H1 (cell line): ENCODE measurements around the gene SLC25A24. TPM values are rescaled to one million over a fixed set of nuclear protein-coding genes. Genes with fewer than 3 reads are reported as not detected.

Experiments
- CTCF ChIA-PET: fragments of 300-600 bp; sonication (Branson Sonifier 250); formaldehyde crosslinking; loops from one replicate; lab custom pipeline; 2021; ENCODE audit not compliant: partially characterized antibody; lab: Charles Lee
- POLR2A ChIA-PET: fragments of 300-600 bp; sonication (Branson Sonifier 250); formaldehyde crosslinking; loops from one replicate; lab custom pipeline; 2021; ENCODE audit warnings: inconsistent platforms; ENCODE audit not compliant: partially characterized antibody; lab: Charles Lee
- DNase-seq, 2 experiments: peaks; one replicate each; pipeline versions ENCODE4 v3.0.0 to v3.0.0-alpha.2; 2010 to 2022; ENCODE audit warnings: low spot score in 2 of 2, low read depth in 1 of 2, mixed read lengths in 1 of 2
- FAIRE-seq: peaks from 2 replicates; lab custom pipeline; 2011; peaks lifted over from hg19 to GRCh38; lab: Jason Lieb, UNC
- H2AFZ ChIP-seq: 2 replicates; pipeline ENCODE4 v1.8.1; 2012; ENCODE audit warnings: low read length, inconsistent platforms
- H2AK5ac ChIP-seq: 2 replicates; pipeline ENCODE4 v1.6.1; 2013; ENCODE audit warnings: low read depth, low read length
- H2BK120ac ChIP-seq: replicated peaks from 2 replicates; pipeline ENCODE3; 2013; ENCODE audit warnings: low read depth, low read length, inconsistent platforms
- H2BK12ac ChIP-seq: 2 replicates; pipeline ENCODE4 v1.6.1; 2013; ENCODE audit warnings: low read depth, low read length
- H2BK15ac ChIP-seq: 2 replicates; pipeline ENCODE4 v1.6.1; 2013; ENCODE audit warnings: low read length
- H2BK20ac ChIP-seq: 2 replicates; pipeline ENCODE4 v1.6.1; 2013; ENCODE audit warnings: low read length
- H2BK5ac ChIP-seq: 2 replicates; pipeline ENCODE4 v1.6.1; 2013; ENCODE audit warnings: low read depth, low read length
- H3K14ac ChIP-seq: 2 replicates; pipeline ENCODE4 v1.6.1; 2013; ENCODE audit warnings: inconsistent platforms; ENCODE audit not compliant: insufficient read length
- H3K18ac ChIP-seq: 2 replicates; pipeline ENCODE4 v1.6.1; 2013; ENCODE audit warnings: low read length; ENCODE audit errors: extremely low read depth
- H3K23ac ChIP-seq: 2 replicates; pipeline ENCODE4 v1.6.1; 2013; ENCODE audit warnings: inconsistent platforms; ENCODE audit not compliant: insufficient read length
- H3K23me2 ChIP-seq: 2 replicates; pipeline ENCODE4 v1.6.1; 2013; ENCODE audit warnings: low read depth, low read length
- H3K27ac ChIP-seq: 2 replicates; pipeline ENCODE4 v1.6.1; 2011; ENCODE audit warnings: low read depth, low read length, inconsistent platforms
- H3K27me3 ChIP-seq, 4 experiments: replicated peaks in 1 of 4; 1 replicate in 1 of 4; 2 replicates in 3 of 4; pipeline versions ENCODE4 v1.6.1 to v1.8.1; 2011 to 2013; ENCODE audit warnings: low read length in 3 of 4, mild to moderate bottlenecking in 3 of 4, inconsistent platforms in 2 of 4, mixed read lengths in 2 of 4, moderate library complexity in 1 of 4; ENCODE audit not compliant: control insufficient read depth in 3 of 4, insufficient read depth in 3 of 4; ENCODE audit errors: extremely low read depth in 1 of 4
- H3K36me3 ChIP-seq, 4 experiments: 2 replicates each; pipeline versions ENCODE4 v1.6.1 to v1.8.1; 2011 to 2013; ENCODE audit warnings: mild to moderate bottlenecking in 4 of 4, low read length in 3 of 4, moderate library complexity in 2 of 4, control low read depth in 1 of 4, inconsistent platforms in 1 of 4; ENCODE audit not compliant: insufficient read depth in 4 of 4, control insufficient read depth in 2 of 4
- H3K4ac ChIP-seq: replicated peaks from 2 replicates; pipeline ENCODE3; 2013; ENCODE audit warnings: low read length, low read depth, mixed read lengths, inconsistent platforms; ENCODE audit not compliant: insufficient read length
- H3K4me1 ChIP-seq, 4 experiments: replicated peaks in 1 of 4; 1 replicate in 1 of 4; 2 replicates in 3 of 4; pipeline versions ENCODE4 v1.6.1 to v1.8.1; 2011 to 2013; ENCODE audit warnings: low read length in 3 of 4, inconsistent platforms in 2 of 4, mixed read lengths in 1 of 4; ENCODE audit not compliant: insufficient read depth in 4 of 4, control insufficient read depth in 3 of 4
- H3K4me2 ChIP-seq, 2 experiments: 2 replicates each; pipeline versions ENCODE4 v1.6.1 to v1.8.1; 2011 to 2013; ENCODE audit warnings: low read depth in 2 of 2, low read length in 2 of 2, control low read depth in 1 of 2, inconsistent platforms in 1 of 2, mild to moderate bottlenecking in 1 of 2; ENCODE audit not compliant: insufficient read depth in 1 of 2
- H3K4me3 ChIP-seq, 4 experiments: fragments of 200-600, 300-600 bp in 1 of 4; sonication (generic), shearing (Covaris generic), sonication (Bioruptor Twin) in 1 of 4; 2 replicates each; pipeline versions ENCODE4 v1.5.1 to v1.8.1; 2011 to 2016; ENCODE audit warnings: low read length in 4 of 4, low read depth in 3 of 4, control low read depth in 2 of 4, inconsistent platforms in 2 of 4, mild to moderate bottlenecking in 2 of 4, mixed read lengths in 1 of 4, moderate library complexity in 1 of 4; ENCODE audit not compliant: insufficient read depth in 2 of 4; ENCODE audit errors: extremely low read depth in 1 of 4
- H3K56ac ChIP-seq: replicated peaks from 2 replicates; pipeline ENCODE3; 2013; ENCODE audit warnings: low read depth, mild to moderate bottlenecking, mixed read lengths, low read length, inconsistent platforms; ENCODE audit not compliant: insufficient read length
- H3K79me1 ChIP-seq: 2 replicates; pipeline ENCODE4 v1.6.1; 2013; ENCODE audit warnings: low read depth, low read length, control low read depth
- H3K79me2 ChIP-seq, 2 experiments: 2 replicates each; pipeline versions ENCODE4 v1.6.1 to v1.8.1; 2012 to 2013; ENCODE audit warnings: low read length in 2 of 2, mild to moderate bottlenecking in 2 of 2, inconsistent platforms in 1 of 2; ENCODE audit not compliant: insufficient read depth in 2 of 2, control insufficient read depth in 1 of 2
- H3K9ac ChIP-seq, 4 experiments: replicated peaks in 1 of 4; 1 replicate in 1 of 4; 2 replicates in 3 of 4; pipeline versions ENCODE4 v1.6.1 to v1.8.1; 2011 to 2013; ENCODE audit warnings: low read depth in 3 of 4, low read length in 3 of 4, control low read depth in 2 of 4, mild to moderate bottlenecking in 2 of 4, moderate library complexity in 2 of 4, inconsistent platforms in 1 of 4; ENCODE audit errors: extremely low read depth in 1 of 4
- H3K9me3 ChIP-seq, 2 experiments: 2 replicates each; pipeline versions ENCODE4 v1.6.1 to v1.8.1; 2012 to 2013; ENCODE audit warnings: mild to moderate bottlenecking in 2 of 2, moderate library complexity in 2 of 2, control low read depth in 1 of 2, inconsistent platforms in 1 of 2, low read depth in 1 of 2, low read length in 1 of 2, mixed read lengths in 1 of 2; ENCODE audit not compliant: insufficient read depth in 2 of 2
- H4K20me1 ChIP-seq, 2 experiments: replicated peaks in 1 of 2; 2 replicates each; pipeline versions ENCODE3 to v1.8.1; 2011 to 2013; ENCODE audit warnings: inconsistent platforms in 2 of 2, low read length in 2 of 2, mild to moderate bottlenecking in 1 of 2; ENCODE audit not compliant: insufficient read depth in 2 of 2, control insufficient read depth in 1 of 2
- H4K5ac ChIP-seq: 2 replicates; pipeline ENCODE4 v1.6.1; 2013; ENCODE audit warnings: low read length, low read depth, mixed read lengths, inconsistent platforms; ENCODE audit not compliant: insufficient read length
- H4K8ac ChIP-seq: 2 replicates; pipeline ENCODE4 v1.8.0; 2013; ENCODE audit warnings: mild to moderate bottlenecking, moderate library complexity, low read length, inconsistent platforms; ENCODE audit not compliant: insufficient read depth; ENCODE audit errors: extremely low read depth
- H4K91ac ChIP-seq: replicated peaks from 2 replicates; pipeline ENCODE3; 2013; ENCODE audit warnings: low read length, mixed read lengths, inconsistent platforms; ENCODE audit not compliant: insufficient read length
- ATF3 ChIP-seq: IDR thresholded peaks from 2 replicates; pipeline ENCODE4 v1.6.1; 2011; ENCODE audit warnings: low read depth, mild to moderate bottlenecking, low read length; ENCODE audit not compliant: insufficient read depth
- CBX8 ChIP-seq: fragments of 300-800, 300-1000 bp; sonication (generic); IDR thresholded peaks from 2 replicates; pipeline ENCODE4 v1.7.1; 2016; ENCODE audit warnings: low read depth, low read length, borderline replicate concordance
- FOSL1 ChIP-seq: IDR thresholded peaks from 2 replicates; pipeline ENCODE4 v1.6.1; 2011; ENCODE audit warnings: mild to moderate bottlenecking, low read depth, low read length, moderate library complexity; ENCODE audit not compliant: insufficient read depth
- GABPA ChIP-seq: IDR thresholded peaks from 2 replicates; pipeline ENCODE4 v1.6.1; 2011; ENCODE audit warnings: mild to moderate bottlenecking, low read length, moderate library complexity, borderline replicate concordance; ENCODE audit not compliant: insufficient read depth
- JUN ChIP-seq: IDR thresholded peaks from 2 replicates; pipeline ENCODE4 v1.6.1; 2011; ENCODE audit warnings: low read depth, mild to moderate bottlenecking, improper control_type of control experiment, low read length
- POU5F1 ChIP-seq: IDR thresholded peaks from 2 replicates; pipeline ENCODE4 v1.6.1; 2011; ENCODE audit warnings: low read depth, mild to moderate bottlenecking, low read length, moderate library complexity
- RAD21 ChIP-seq, 2 experiments: IDR thresholded peaks in 1 of 2; conservative IDR thresholded peaks in 1 of 2; 2 replicates each; pipeline ENCODE4 v1.6.1; 2011; ENCODE audit warnings: low read depth in 2 of 2, low read length in 2 of 2, improper control_type of control experiment in 1 of 2, inconsistent platforms in 1 of 2, mild to moderate bottlenecking in 1 of 2, moderate library complexity in 1 of 2
- TBP ChIP-seq: IDR thresholded peaks from 2 replicates; pipeline ENCODE4 v1.6.1; 2011; ENCODE audit warnings: low read depth, low read length, improper control_type of control experiment
- TEAD4 ChIP-seq: IDR thresholded peaks from 2 replicates; pipeline ENCODE4 v1.6.1; 2012; ENCODE audit warnings: low read depth, low read length, inconsistent platforms, mixed read lengths
- USF2 ChIP-seq: IDR thresholded peaks from 2 replicates; pipeline ENCODE4 v1.6.1; 2011; ENCODE audit warnings: low read length, improper control_type of control experiment
- YY1 ChIP-seq: IDR thresholded peaks from 2 replicates; pipeline ENCODE4 v1.6.1; 2011; ENCODE audit warnings: low read depth, mild to moderate bottlenecking, low read length
- WGBS, 2 experiments: shearing (Covaris generic) in 1 of 2; methylation state at CpG; one replicate each; pipeline versions ENCODE4 v1.1.6 to v1.1.7; 2013 to 2015; ENCODE audit warnings: low lambda C conversion rate in 2 of 2, mixed read lengths in 2 of 2, inconsistent platforms in 1 of 2, low coverage in 1 of 2, missing lambda C conversion rate in 1 of 2; ENCODE audit not compliant: insufficient replicate concordance in 2 of 2, insufficient coverage in 1 of 2, insufficient read length in 1 of 2; ENCODE audit errors: extremely low coverage in 1 of 2, missing lambda C conversion rate in 1 of 2; 5-methylcytosine and 5-hydroxymethylcytosine counted together
- polyA plus RNA-seq, 7 experiments: library from polyadenylated mRNA; depleted of rRNA in 3 of 7; stranded (reverse) in 5 of 7; unstranded in 2 of 7; fragments of >200 nt in 5 of 7; fragments of 200-250 nt in 2 of 7; gene quantifications; 1 replicate in 5 of 7; 2 replicates in 1 of 7; 4 replicates in 1 of 7; pipeline versions ENCODE4 v1.2.1 to v1.2.3, GENCODE V29; 2011 to 2013; ENCODE audit warnings: missing spikeins in 2 of 7, mixed read lengths in 2 of 7
- total RNA-seq: library from RNA; stranded (reverse); fragmentation: NEBNext Ultra II Directional; extraction: Animal tissue kit (Norgen Biotek cat#: 25700); gene quantifications from 2 replicates; pipeline ENCODE4 v1.2.1, GENCODE V29; 2021

The SLC25A24 gene
- total and polyA plus RNA-seq, 2 of the 8 experiments (the other 6 are each of a cell fraction or from before 2014, with no cell fraction given), result 13.6 to 40.6 TPM

GRCh38 chr1:108124622-108125311 is 75.4 kb downstream of the SLC25A24 start:
- 75% methylated on average over 12 of the region's 12 CpGs; no CpG with 5 or more reads in 1 of the 2 experiments for WGBS, 2 experiments
- Histone ChIP-seq H3K9ac (no peak overlapping the region), H3K9me3 (no peaks in the 10 kb centered on the region), H2BK20ac (no peak overlapping the region), H3K4me3 (no peak overlapping the region), H3K23ac (no peak overlapping the region), H2BK12ac (no peak overlapping the region), H3K27me3 (no peaks in the 10 kb centered on the region), H2BK5ac (no peak overlapping the region), H2AFZ (no peak overlapping the region), H3K4me2 (no peak overlapping the region), H3K14ac (no peak overlapping the region), H2BK15ac (no peak overlapping the region), H3K27ac (no peak overlapping the region), H3K79me1 (no peaks in the 10 kb centered on the region), H4K20me1 (peaks cover 0 to 1% of the 10 kb centered on the region in 2 experiments), H4K91ac (no peak overlapping the region), H2AK5ac (no peak overlapping the region), H3K4ac (no peak overlapping the region), H4K8ac (no peak overlapping the region), H3K36me3 (no peaks in the 10 kb centered on the region), H3K79me2 (no peaks in the 10 kb centered on the region), H2BK120ac (no peak overlapping the region), H3K18ac (no peak overlapping the region), H4K5ac (no peak overlapping the region), H3K4me1 (peaks cover 0 to 4% (median 0%) of the 10 kb centered on the region in 4 experiments; a peak in 1 of 7 replicates), H3K23me2 (no peaks in the 10 kb centered on the region), H3K56ac (no peak overlapping the region)
- CTCF ChIA-PET, result interaction anchor here (0.6 to 14.1 kb wide), 36 partner anchors 10 to 366 kb away, joined by 3 to 433 read pairs (median 4); no protein-coding TSS in a partner anchor
- FAIRE-seq, result no peak
- POLR2A ChIA-PET, result interaction anchor here (0.6 to 1.5 kb wide), 5 partner anchors 12 to 343 kb away, joined by 3 to 5 read pairs (median 3); no protein-coding TSS in a partner anchor
- DNase-seq, result no peak
- TF ChIP-seq POU5F1 (no peak), RAD21 (IDR thresholded peaks at IDR 0.05 in 1 of 2, conservative IDR thresholded peaks at IDR 0.05 in 1 of 2; ENCODE audit: low read depth in 2 of 2, low read length in 2 of 2) (no peak), USF2 (no peak), GABPA (no peak), JUN (no peak), TEAD4 (no peak), ATF3 (no peak), YY1 (no peak), FOSL1 (no peak), TBP (no peak), CBX8 (no peak)
